ENCODE data around the gene PROZ. TPM values are rescaled to one million over a fixed set of nuclear protein-coding genes. Genes with fewer than 3 reads are reported as not detected.
A peak's percentile ranks its signal among the peaks of the same experiment; 100 is the strongest.

Gene PROZ
- total and polyA plus RNA-seq, 4 donors: not detected

- ATAC-seq (ENCODE audit: insufficient read depth, low FRiP score) (no peak), DNase-seq (peak in 2 of 3 donors; percentile 12 to 53)
- peaks cover 0 to 4% (median 0%) of the 10 kb centered on the region in 5 donors for H3K4me1 ChIP-seq (ENCODE audit: control insufficient read depth in 5 of 5, insufficient read depth in 5 of 5, low read length in 5 of 5)
- H3K9me3 ChIP-seq (ENCODE audit: control insufficient read depth in 4 of 4, insufficient read depth in 3 of 4, low read length in 3 of 4): no peaks in the 10 kb centered on the region
- H3K9ac ChIP-seq (ENCODE audit: insufficient read depth in 1 of 2, low read length in 2 of 2): no peak overlapping the region
- H3K36me3 ChIP-seq (ENCODE audit: control insufficient read depth in 4 of 4, insufficient read depth in 4 of 4, low read length in 4 of 4): peaks cover 12 to 57% (median 41%) of the 10 kb centered on the region in 4 donors
- H3K4me3 ChIP-seq: no peak overlapping the region
- TF ChIP-seq CTCF (IDR thresholded peaks at IDR 0.05; ENCODE audit: control extremely low read depth, extremely low read depth): no peak
- no peaks in the 10 kb centered on the region for H3K27me3 ChIP-seq (ENCODE audit: control insufficient read depth in 3 of 3, insufficient read depth in 3 of 3, low read length in 2 of 3)
- H3K27ac ChIP-seq (ENCODE audit: low read depth in 1 of 2, low read length in 1 of 2): peak overlapping the region in 1 of 2 donors; percentile 37
- WGBS, 2 donors: 80 to 85% methylated on average over 28 of the region's 28 CpGs
Observed at GRCh38 chr13:113179374-113180230, 21.2 kb downstream of the PROZ start.

- ATAC-seq (ENCODE audit: insufficient read depth, low FRiP score): no peak
- Histone ChIP-seq H3K36me3 (ENCODE audit: control insufficient read depth in 4 of 4, insufficient read depth in 4 of 4, low read length in 4 of 4) (peaks cover 9 to 49% (median 29%) of the 10 kb centered on the region in 4 donors), H3K27me3 (ENCODE audit: control insufficient read depth in 3 of 3, insufficient read depth in 3 of 3, low read length in 2 of 3) (no peaks in the 10 kb centered on the region), H3K9me3 (ENCODE audit: control insufficient read depth in 4 of 4, insufficient read depth in 3 of 4, low read length in 3 of 4) (no peaks in the 10 kb centered on the region), H3K4me3 (no peak overlapping the region), H3K27ac (ENCODE audit: low read depth in 1 of 2, low read length in 1 of 2) (no peak overlapping the region), H3K4me1 (ENCODE audit: control insufficient read depth in 5 of 5, insufficient read depth in 5 of 5, low read length in 5 of 5) (peaks cover 0 to 4% (median 0%) of the 10 kb centered on the region in 5 donors), H3K9ac (ENCODE audit: insufficient read depth in 1 of 2, low read length in 2 of 2) (no peak overlapping the region)
- 86 to 91% methylated on average over 4 of the region's 4 CpGs for WGBS, 2 donors
- DNase-seq: no peak
- no peak for TF ChIP-seq CTCF (IDR thresholded peaks at IDR 0.05; ENCODE audit: control extremely low read depth, extremely low read depth)
Observed at GRCh38 chr13:113182046-113182445, 23.6 kb downstream of the PROZ start.

GRCh38 chr13:113183450-113184129, 25.1 kb downstream of the PROZ start:
- H3K36me3 ChIP-seq (ENCODE audit: control insufficient read depth in 4 of 4, insufficient read depth in 4 of 4, low read length in 4 of 4): peaks cover 12 to 52% (median 34%) of the 10 kb centered on the region in 4 donors
- 89 to 92% methylated on average over 14 of the region's 14 CpGs for WGBS, 2 donors
- no peak for ATAC-seq (ENCODE audit: insufficient read depth, low FRiP score)
- TF ChIP-seq CTCF (IDR thresholded peaks at IDR 0.05; ENCODE audit: control extremely low read depth, extremely low read depth): no peak
- no peaks in the 10 kb centered on the region for H3K27me3 ChIP-seq (ENCODE audit: control insufficient read depth in 3 of 3, insufficient read depth in 3 of 3, low read length in 2 of 3)
- no peak overlapping the region for H3K27ac ChIP-seq (ENCODE audit: low read depth in 1 of 2, low read length in 1 of 2)
- DNase-seq: no peak
- no peak overlapping the region for H3K9ac ChIP-seq (ENCODE audit: insufficient read depth in 1 of 2, low read length in 2 of 2)
- H3K4me3 ChIP-seq: no peak overlapping the region
- no peaks in the 10 kb centered on the region for H3K9me3 ChIP-seq (ENCODE audit: control insufficient read depth in 4 of 4, insufficient read depth in 3 of 4, low read length in 3 of 4)
- peaks cover 0 to 4% (median 0%) of the 10 kb centered on the region in 5 donors for H3K4me1 ChIP-seq (ENCODE audit: control insufficient read depth in 5 of 5, insufficient read depth in 5 of 5, low read length in 5 of 5)

Data from lung (tissue), 12 donors.